Measurements from ENCODE around the gene EIF2S3B.

EIF2S3B gene

DNA sequence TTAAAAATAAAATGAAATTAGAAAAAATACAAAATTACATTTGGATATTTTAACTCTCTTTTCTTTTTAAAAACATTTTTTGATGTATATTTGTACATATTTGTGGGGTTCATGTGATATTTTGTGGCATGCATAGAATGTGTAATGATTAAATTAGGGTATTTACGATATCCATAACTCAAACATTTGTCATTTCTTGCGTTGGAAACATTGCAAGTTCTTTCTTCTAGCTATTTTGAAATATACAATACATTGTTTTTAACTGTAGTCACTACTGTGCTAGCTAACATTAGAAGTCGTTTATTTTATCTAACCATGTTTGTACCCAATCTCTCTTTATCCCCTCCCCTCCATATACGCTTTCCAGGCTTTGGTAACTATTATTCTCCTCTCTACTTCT, 13.9 kb upstream of the EIF2S3B start:
- TF ChIP-seq, protein P1, sequence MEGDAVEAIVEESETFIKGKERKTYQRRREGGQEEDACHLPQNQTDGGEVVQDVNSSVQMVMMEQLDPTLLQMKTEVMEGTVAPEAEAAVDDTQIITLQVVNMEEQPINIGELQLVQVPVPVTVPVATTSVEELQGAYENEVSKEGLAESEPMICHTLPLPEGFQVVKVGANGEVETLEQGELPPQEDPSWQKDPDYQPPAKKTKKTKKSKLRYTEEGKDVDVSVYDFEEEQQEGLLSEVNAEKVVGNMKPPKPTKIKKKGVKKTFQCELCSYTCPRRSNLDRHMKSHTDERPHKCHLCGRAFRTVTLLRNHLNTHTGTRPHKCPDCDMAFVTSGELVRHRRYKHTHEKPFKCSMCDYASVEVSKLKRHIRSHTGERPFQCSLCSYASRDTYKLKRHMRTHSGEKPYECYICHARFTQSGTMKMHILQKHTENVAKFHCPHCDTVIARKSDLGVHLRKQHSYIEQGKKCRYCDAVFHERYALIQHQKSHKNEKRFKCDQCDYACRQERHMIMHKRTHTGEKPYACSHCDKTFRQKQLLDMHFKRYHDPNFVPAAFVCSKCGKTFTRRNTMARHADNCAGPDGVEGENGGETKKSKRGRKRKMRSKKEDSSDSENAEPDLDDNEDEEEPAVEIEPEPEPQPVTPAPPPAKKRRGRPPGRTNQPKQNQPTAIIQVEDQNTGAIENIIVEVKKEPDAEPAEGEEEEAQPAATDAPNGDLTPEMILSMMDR (IDR thresholded peaks at IDR 0.05; ENCODE audit: low read depth, low read length): no peak
- no peaks in the 10 kb centered on the region for H3K27me3 ChIP-seq (ENCODE audit: insufficient read depth, low read depth, severe bottlenecking)
- H3K4me3 ChIP-seq (ENCODE audit: low read depth, low read length): no peak overlapping the region
- no peaks in the 10 kb centered on the region for H3K9me3 ChIP-seq (ENCODE audit: severe bottlenecking)
- DNase-seq: no peak
- H3K36me3 ChIP-seq: no peaks in the 10 kb centered on the region
- no peak overlapping the region for H3K27ac ChIP-seq

DNA sequence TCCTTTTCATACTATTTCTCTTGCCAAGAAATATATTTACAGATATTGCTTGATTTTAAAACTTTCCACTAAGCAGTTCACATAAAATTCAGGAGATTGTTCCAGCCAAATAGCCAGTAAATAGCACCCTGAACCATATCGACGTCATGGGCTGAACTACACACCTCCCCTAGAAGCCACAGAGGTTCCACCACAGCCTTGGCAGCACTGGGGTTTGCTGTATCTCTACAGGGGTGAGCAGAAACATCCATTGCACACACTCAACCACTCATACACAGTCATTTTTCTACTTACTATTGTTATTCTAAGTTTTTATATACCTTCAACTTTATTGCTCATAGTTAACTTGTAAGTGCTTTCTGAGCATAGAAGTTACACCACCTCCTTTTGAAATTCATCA, 8.1 kb upstream of the EIF2S3B start:
- H3K9me3 ChIP-seq (ENCODE audit: severe bottlenecking): no peaks in the 10 kb centered on the region
- TF ChIP-seq, protein P1 (IDR thresholded peaks at IDR 0.05; ENCODE audit: low read depth, low read length): no peak
- no peak for DNase-seq
- no peak overlapping the region for H3K4me3 ChIP-seq (ENCODE audit: low read depth, low read length)
- no peaks in the 10 kb centered on the region for H3K36me3 ChIP-seq
- H3K27ac ChIP-seq: no peak overlapping the region
- no peaks in the 10 kb centered on the region for H3K27me3 ChIP-seq (ENCODE audit: insufficient read depth, low read depth, severe bottlenecking)

DNA sequence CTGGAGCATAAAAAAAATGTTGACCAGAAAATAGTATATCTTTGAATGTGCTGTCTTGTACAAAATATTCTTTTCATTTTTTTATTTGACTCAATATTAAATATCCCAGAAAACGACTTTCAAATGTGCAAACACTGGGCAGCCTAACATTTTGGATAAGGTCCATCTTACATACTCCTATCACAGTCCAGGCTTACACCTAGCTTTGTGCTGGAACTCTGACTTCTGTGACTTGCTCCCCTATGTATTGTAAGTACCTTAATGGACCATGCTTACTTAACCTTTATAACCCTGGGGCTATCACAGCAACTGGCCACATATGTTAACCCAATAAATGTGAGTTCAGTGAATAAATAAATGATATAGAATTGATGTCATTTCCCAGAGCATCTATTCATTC, 7.6 kb upstream of the EIF2S3B start:
- no peak overlapping the region for H3K4me3 ChIP-seq (ENCODE audit: low read depth, low read length)
- no peaks in the 10 kb centered on the region for H3K27me3 ChIP-seq (ENCODE audit: insufficient read depth, low read depth, severe bottlenecking)
- H3K36me3 ChIP-seq: no peaks in the 10 kb centered on the region
- no peak for DNase-seq
- H3K27ac ChIP-seq: no peak overlapping the region
- TF ChIP-seq, protein P1 (IDR thresholded peaks at IDR 0.05; ENCODE audit: low read depth, low read length): no peak
- H3K9me3 ChIP-seq (ENCODE audit: severe bottlenecking): no peaks in the 10 kb centered on the region

DNA sequence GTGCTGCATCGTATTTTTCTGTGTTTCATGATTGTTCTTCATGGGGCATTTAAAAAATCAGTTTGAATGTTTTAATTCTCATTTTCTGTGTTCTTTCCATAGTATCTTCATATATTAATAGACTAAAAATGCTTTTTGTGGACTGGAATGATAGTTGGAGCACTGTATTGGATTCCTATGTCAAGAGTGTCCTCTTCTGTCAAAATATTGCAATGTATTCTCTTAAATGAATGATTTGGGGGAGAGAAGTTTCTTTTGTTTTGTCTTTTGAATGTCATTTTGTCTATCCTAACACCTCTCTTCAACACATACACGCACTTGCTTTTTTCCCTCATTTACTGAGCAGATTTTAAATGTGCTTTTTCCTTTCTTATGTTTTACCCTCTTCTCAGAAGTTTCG, 4.7 kb upstream of the EIF2S3B start:
- TF ChIP-seq, protein P1 (IDR thresholded peaks at IDR 0.05; ENCODE audit: low read depth, low read length): no peak
- Histone ChIP-seq H3K4me3 (ENCODE audit: low read depth, low read length) (no peak overlapping the region), H3K27ac (no peak overlapping the region), H3K9me3 (ENCODE audit: severe bottlenecking) (no peaks in the 10 kb centered on the region), H3K27me3 (ENCODE audit: insufficient read depth, low read depth, severe bottlenecking) (no peaks in the 10 kb centered on the region), H3K36me3 (no peaks in the 10 kb centered on the region)
- no peak for DNase-seq

DNA sequence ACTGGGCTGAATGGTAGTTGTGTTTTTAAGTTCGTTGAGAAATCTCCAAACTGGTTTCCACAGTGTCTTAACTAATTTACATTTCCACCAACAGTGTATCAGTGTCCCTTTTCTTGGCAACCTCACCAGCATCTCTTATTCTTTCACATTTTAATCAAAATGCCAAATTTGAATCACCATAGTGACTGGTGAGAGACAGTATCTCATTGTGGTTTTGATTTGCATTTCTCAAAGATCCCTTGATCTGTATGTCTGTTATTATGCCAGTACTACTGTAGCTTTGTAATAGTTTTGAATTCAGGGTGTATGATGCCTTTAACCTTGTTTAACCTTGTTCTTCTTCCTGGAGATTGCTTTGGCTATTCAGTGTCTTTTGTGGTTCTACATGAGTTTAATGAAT, 2.2 kb upstream of the EIF2S3B start:
- no peak overlapping the region for H3K27ac ChIP-seq
- no peaks in the 10 kb centered on the region for H3K27me3 ChIP-seq (ENCODE audit: insufficient read depth, low read depth, severe bottlenecking)
- no peak overlapping the region for H3K4me3 ChIP-seq (ENCODE audit: low read depth, low read length)
- H3K36me3 ChIP-seq: no peaks in the 10 kb centered on the region
- no peak for DNase-seq
- H3K9me3 ChIP-seq (ENCODE audit: severe bottlenecking): no peaks in the 10 kb centered on the region
- TF ChIP-seq, protein P1 (IDR thresholded peaks at IDR 0.05; ENCODE audit: low read depth, low read length): no peak

DNA sequence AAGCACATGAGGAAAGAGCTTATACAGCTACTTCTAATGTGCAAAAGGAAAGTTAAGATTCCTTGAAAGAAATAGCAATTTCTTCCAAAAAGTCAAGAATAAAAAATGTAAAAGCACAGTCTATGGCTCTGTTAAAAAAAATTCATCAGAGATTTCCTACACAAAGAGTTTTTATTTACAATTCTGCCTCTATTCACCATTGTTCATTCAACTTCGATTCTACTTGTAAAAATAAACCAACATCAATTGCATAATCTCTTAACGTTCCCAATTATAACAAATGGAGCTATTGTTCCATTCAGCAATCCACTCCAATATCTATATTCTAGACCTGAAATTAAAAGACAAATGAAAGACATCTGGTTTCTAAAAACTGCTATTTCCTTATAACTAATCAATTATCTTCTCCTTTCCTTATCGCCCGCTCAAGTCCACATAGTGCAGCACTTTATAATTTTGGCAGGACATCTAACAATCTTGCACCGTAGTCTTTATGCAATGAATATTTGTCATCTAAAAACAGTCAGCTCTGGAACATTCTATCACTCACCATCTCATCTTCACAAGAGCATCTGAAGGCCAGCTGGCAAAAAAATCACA, 6.2 kb downstream of the EIF2S3B start:
- TF ChIP-seq, protein P1 (IDR thresholded peaks at IDR 0.05; ENCODE audit: low read depth, low read length): no peak
- no peaks in the 10 kb centered on the region for H3K27me3 ChIP-seq (ENCODE audit: insufficient read depth, low read depth, severe bottlenecking)
- no peak for DNase-seq

More for the DNA sequence above, 6.2 kb downstream of the EIF2S3B start:
- Histone ChIP-seq H3K27ac (no peak overlapping the region), H3K36me3 (no peaks in the 10 kb centered on the region), H3K9me3 (ENCODE audit: severe bottlenecking) (no peaks in the 10 kb centered on the region), H3K4me3 (ENCODE audit: low read depth, low read length) (no peak overlapping the region)

Measured in WERI-Rb-1 (cell line).